Testis (tissue), 3 donors: ENCODE measurements around the gene OFD1. TPM values are rescaled to one million over a fixed set of nuclear protein-coding genes. Genes with fewer than 3 reads are reported as not detected.

Experiments used
- DNase-seq: peaks from one replicate; pipeline ENCODE4 v3.0.0-alpha.2; 2019
- H3K27ac ChIP-seq, 2 donors: fragments of 200-600 bp; sonication (generic); one replicate each; pipeline ENCODE4 v1.5.1; 2019
- H3K27me3 ChIP-seq: fragments of 200-600 bp; sonication (generic); one replicate; pipeline ENCODE4 v1.5.1; 2019
- H3K36me3 ChIP-seq: fragments of 200-600 bp; sonication (generic); one replicate; pipeline ENCODE4 v1.5.1; 2017; ENCODE audit warnings: low read depth; ENCODE audit errors: missing control alignments
- H3K4me1 ChIP-seq: fragments of 200-600 bp; sonication (generic); one replicate; pipeline ENCODE4 v1.5.1; 2019
- H3K4me3 ChIP-seq, 2 donors: fragments of 200-600 bp; sonication (generic); one replicate each; pipeline ENCODE4 v1.5.1; 2017 to 2019
- H3K9me3 ChIP-seq: fragments of 200-600 bp; sonication (generic); one replicate; pipeline ENCODE4 v1.5.1; 2017
- POLR2A ChIP-seq: fragments of 450-650 bp; IDR thresholded peaks from one replicate; pipeline ENCODE4 v1.6.1; 2017; ENCODE audit warnings: antibody characterized with exemption, mild to moderate bottlenecking, moderate library complexity
- WGBS, 2 donors: methylation state at CpG; one replicate each; pipeline ENCODE4 v1.1.5; 2018; 5-methylcytosine and 5-hydroxymethylcytosine counted together
- intact Hi-C: fragments of 100-400 bp; cut with DNase I; formaldehyde crosslinking; loops from one replicate; pipeline ENCODE4 v1.15.1; 2023; ENCODE audit warnings: low total_unique reads
- polyA plus RNA-seq: library from polyadenylated mRNA; stranded (reverse); fragments of 350-450 nt; fragmentation: Illumina TruSeq; extraction: RNeasy Lipid Tissue Mini Kit (QIAGEN cat#74804); gene quantifications from one replicate; pipeline ENCODE4 v1.2.3, GENCODE V29; 2014; ENCODE audit warnings: low read depth, low replicate concordance; ENCODE audit not compliant: insufficient read depth
- total RNA-seq, 2 donors: library from RNA; depleted of rRNA; stranded (reverse); fragments of >200 nt; gene quantifications; one replicate each; pipeline ENCODE4 v1.2.3, GENCODE V29; 2016
- TF ChIP-seq, protein P1 (sequence below), 3 experiments: fragments of 450-650 bp in 2 of 3; fragments of 200-600 bp in 1 of 3; sonication (generic) in 1 of 3; IDR thresholded peaks; one replicate each; pipeline ENCODE4 v1.5.1; 2016 to 2019; ENCODE audit warnings: antibody characterized with exemption in 3 of 3, mild to moderate bottlenecking in 2 of 3, moderate library complexity in 1 of 3

The OFD1 gene
- total and polyA plus RNA-seq, 3 donors from 2014 or later = 11.5 to 39.7 (median 36.3) TPM

DNA sequence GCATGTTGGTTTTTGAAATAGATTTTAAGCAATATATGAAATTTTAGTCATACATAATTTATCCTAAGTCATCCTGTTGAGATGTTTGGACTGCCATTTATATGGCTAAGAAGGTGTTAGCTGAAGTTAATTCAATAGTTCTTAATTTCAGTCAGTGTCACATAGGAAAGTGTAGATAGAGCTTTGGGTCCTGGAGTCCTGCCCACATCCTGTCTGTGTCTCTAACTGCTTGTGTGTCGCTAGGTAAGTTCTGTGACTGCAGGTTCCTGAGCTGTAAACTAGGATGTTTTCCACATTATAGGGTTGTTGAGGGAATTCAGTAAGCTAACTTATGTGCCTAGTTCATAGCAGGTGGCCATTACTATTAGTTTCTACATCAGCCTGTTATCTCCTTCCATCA, 20.7 kb downstream of the OFD1 start:
- 77 to 100% methylated on average over 1 of the region's 1 CpG for WGBS, 2 donors
- intact Hi-C loops = no loop called here
- H3K27ac ChIP-seq = no peak overlapping the region
- no peak for DNase-seq
- H3K4me1 ChIP-seq = no peaks in the 10 kb centered on the region
- no peaks in the 10 kb centered on the region for H3K36me3 ChIP-seq
- TF ChIP-seq, protein P1, sequence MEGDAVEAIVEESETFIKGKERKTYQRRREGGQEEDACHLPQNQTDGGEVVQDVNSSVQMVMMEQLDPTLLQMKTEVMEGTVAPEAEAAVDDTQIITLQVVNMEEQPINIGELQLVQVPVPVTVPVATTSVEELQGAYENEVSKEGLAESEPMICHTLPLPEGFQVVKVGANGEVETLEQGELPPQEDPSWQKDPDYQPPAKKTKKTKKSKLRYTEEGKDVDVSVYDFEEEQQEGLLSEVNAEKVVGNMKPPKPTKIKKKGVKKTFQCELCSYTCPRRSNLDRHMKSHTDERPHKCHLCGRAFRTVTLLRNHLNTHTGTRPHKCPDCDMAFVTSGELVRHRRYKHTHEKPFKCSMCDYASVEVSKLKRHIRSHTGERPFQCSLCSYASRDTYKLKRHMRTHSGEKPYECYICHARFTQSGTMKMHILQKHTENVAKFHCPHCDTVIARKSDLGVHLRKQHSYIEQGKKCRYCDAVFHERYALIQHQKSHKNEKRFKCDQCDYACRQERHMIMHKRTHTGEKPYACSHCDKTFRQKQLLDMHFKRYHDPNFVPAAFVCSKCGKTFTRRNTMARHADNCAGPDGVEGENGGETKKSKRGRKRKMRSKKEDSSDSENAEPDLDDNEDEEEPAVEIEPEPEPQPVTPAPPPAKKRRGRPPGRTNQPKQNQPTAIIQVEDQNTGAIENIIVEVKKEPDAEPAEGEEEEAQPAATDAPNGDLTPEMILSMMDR (IDR thresholded peaks at IDR 0.05) = no peak
- no peak for TF ChIP-seq POLR2A
- H3K27me3 ChIP-seq = no peaks in the 10 kb centered on the region
- no peak overlapping the region for H3K4me3 ChIP-seq
- no peaks in the 10 kb centered on the region for H3K9me3 ChIP-seq

DNA sequence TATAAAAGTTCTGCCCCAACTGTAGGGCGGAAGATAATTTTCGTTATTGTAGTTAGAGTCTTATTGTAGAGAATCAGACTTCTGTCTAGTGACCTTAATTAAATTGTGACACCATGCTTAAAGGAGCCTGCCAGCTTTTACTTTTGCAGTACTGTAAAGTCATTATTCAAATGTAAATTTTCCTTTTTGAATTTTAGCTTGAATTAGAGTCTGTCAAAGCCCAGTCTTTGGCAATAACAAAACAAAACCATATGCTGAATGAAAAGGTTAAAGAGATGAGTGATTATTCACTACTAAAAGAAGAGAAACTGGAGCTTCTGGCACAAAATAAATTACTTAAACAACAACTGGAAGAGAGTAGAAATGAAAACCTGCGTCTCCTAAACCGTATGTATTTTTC, 21.8 kb downstream of the OFD1 start:
- H3K9me3 ChIP-seq = no peaks in the 10 kb centered on the region
- no peak for DNase-seq
- H3K4me3 ChIP-seq = no peak overlapping the region
- H3K4me1 ChIP-seq = no peaks in the 10 kb centered on the region
- intact Hi-C loops = no loop called here
- no peaks in the 10 kb centered on the region for H3K36me3 ChIP-seq
- no peaks in the 10 kb centered on the region for H3K27me3 ChIP-seq
- TF ChIP-seq, protein P1 (IDR thresholded peaks at IDR 0.05) = no peak
- no peak for TF ChIP-seq POLR2A
- no peak overlapping the region for H3K27ac ChIP-seq
- 91 to 94% methylated on average over 4 of the region's 4 CpGs for WGBS, 2 donors

DNA sequence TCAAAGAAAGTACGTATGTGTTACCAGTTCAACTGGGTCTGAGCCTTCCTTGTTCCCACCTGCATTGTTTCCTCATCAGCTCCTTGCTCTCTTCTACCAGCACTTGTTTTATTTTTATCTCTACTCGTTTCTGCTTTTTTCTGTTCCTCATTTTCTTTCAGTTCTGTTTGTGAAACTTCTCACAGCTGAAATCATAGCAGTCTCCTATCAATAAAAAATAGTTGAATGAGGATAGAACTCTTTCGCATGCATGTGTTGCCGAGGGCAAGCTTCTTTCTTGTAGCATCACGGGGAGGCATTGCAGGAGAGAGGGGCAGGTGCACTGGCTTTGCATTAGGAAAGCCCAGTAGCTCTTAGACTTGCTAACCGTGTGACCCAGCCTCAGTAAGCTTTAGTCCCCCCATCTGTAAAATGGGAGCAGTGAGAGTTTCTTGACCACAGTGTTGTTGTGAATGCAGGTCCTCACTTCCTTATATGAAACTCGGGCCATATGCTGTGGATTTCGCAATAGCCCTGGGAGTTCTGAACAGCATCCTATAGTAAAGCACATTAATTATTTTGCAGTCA, 24.7 kb downstream of the OFD1 start:
- Histone ChIP-seq H3K4me1 (no peaks in the 10 kb centered on the region), H3K4me3 (no peak overlapping the region), H3K36me3 (no peaks in the 10 kb centered on the region), H3K27me3 (no peaks in the 10 kb centered on the region), H3K9me3 (no peaks in the 10 kb centered on the region), H3K27ac (no peak overlapping the region)
- intact Hi-C loops = no loop called here
- DNase-seq = no peak
- no peak for TF ChIP-seq POLR2A
- TF ChIP-seq, protein P1 (IDR thresholded peaks at IDR 0.05) = no peak
- WGBS, 2 donors = 86 to 96% methylated on average over 7 to 8 of the region's 8 CpGs

DNA sequence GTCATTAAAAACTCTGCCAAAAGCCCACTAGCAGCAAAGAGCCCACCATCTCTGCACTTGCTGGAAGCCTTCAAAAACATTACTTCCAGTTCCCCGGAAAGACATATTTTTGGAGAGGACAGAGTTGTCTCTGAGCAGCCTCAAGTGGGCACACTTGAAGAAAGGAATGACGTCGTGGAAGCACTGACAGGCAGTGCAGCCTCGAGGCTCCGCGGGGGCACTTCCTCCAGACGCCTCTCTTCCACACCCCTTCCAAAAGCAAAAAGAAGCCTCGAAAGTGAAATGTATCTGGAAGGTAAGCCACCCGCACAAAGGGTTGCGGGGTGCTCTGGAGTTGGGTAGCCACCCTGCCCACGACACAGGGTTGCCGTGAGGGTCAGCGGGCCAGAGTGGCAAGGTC, 25.9 kb downstream of the OFD1 start:
- no peak overlapping the region for H3K27ac ChIP-seq
- no peak for DNase-seq
- no peaks in the 10 kb centered on the region for H3K36me3 ChIP-seq
- TF ChIP-seq, protein P1 (IDR thresholded peaks at IDR 0.05) = no peak
- TF ChIP-seq POLR2A = no peak
- no peaks in the 10 kb centered on the region for H3K9me3 ChIP-seq
- H3K4me3 ChIP-seq = no peak overlapping the region
- intact Hi-C loops = no loop called here
- 91% methylated on average over 13 of the region's 13 CpGs; no CpG with 5 or more reads in 1 of the 2 donors for WGBS, 2 donors
- H3K4me1 ChIP-seq = peaks cover under 1% of the 10 kb centered on the region
- H3K27me3 ChIP-seq = no peaks in the 10 kb centered on the region
